Neural cell (in vitro differentiated cells): ENCODE measurements around the gene RHOBTB3.

Source experiments
- CTCF ChIP-seq: fragments of 450-650 bp; IDR thresholded peaks from 2 replicates; pipeline ENCODE4 v1.5.1; 2014; ENCODE audit warnings: antibody characterized with exemption, mild to moderate bottlenecking, moderate library complexity; ENCODE audit not compliant: poor library complexity, severe bottlenecking
- TAF1 ChIP-seq: IDR thresholded peaks from 2 replicates; pipeline ENCODE4 v1.6.1; 2012; ENCODE audit warnings: low read depth

- TF ChIP-seq CTCF: no peak
- no peak for TF ChIP-seq TAF1
These were observed 3.8 kb downstream of the RHOBTB3 start for GRCh38 chr5:95734906-95735305.
